GM23338 (cell line): ENCODE measurements around the gene ETV6. TPM values are rescaled to one million over a fixed set of nuclear protein-coding genes. Genes with fewer than 3 reads are reported as not detected.

Source experiments
- ATAC-seq: fragments of 200-7000 bp; cut with Tn5 transposase; 3 replicates; pipeline ENCODE4 v1.9.1; 2020
- DNase-seq: peaks from one replicate; pipeline ENCODE4 v3.0.0-alpha.2; 2015; ENCODE audit warnings: low spot score
- H2AFZ ChIP-seq: fragments of 200-600 bp; sonication (generic); 2 replicates; pipeline ENCODE4 v1.8.0; 2016; ENCODE audit warnings: antibody characterized with exemption, mild to moderate bottlenecking, moderate library complexity
- H3F3A ChIP-seq: fragments of 200-600 bp; sonication (generic); replicated peaks from 2 replicates; pipeline ENCODE4 v1.8.0; 2017; ENCODE audit warnings: antibody characterized with exemption, mixed run types, low read depth
- H3K27ac ChIP-seq: fragments of 200-600 bp; sonication (generic); 2 replicates; pipeline ENCODE4 v1.6.1; 2016; ENCODE audit warnings: low read depth
- H3K27me3 ChIP-seq: fragments of 200-600 bp; sonication (generic); 2 replicates; pipeline ENCODE4 v1.8.0; 2016; ENCODE audit warnings: mild to moderate bottlenecking, mixed run types, moderate library complexity; ENCODE audit not compliant: insufficient read depth
- H3K36me3 ChIP-seq: fragments of 200-600 bp; sonication (generic); 2 replicates; pipeline ENCODE4 v1.8.0; 2016; ENCODE audit warnings: mild to moderate bottlenecking; ENCODE audit not compliant: insufficient read depth
- H3K4me1 ChIP-seq: fragments of 200-600 bp; sonication (generic); 2 replicates; pipeline ENCODE4 v1.8.0; 2016; ENCODE audit warnings: mild to moderate bottlenecking, moderate library complexity; ENCODE audit not compliant: insufficient read depth
- H3K4me2 ChIP-seq: fragments of 200-600 bp; sonication (generic); 2 replicates; pipeline ENCODE4 v1.7.1; 2017; ENCODE audit warnings: mixed run types
- H3K4me3 ChIP-seq: fragments of 200-600 bp; sonication (generic); 2 replicates; pipeline ENCODE4 v1.6.1; 2016; ENCODE audit warnings: mixed run types
- H3K79me2 ChIP-seq: fragments of 200-600 bp; sonication (generic); replicated peaks from 2 replicates; pipeline ENCODE4 v1.8.0; 2017; ENCODE audit warnings: mild to moderate bottlenecking; ENCODE audit not compliant: insufficient read depth
- H3K9me2 ChIP-seq: fragments of 200-600 bp; sonication (generic); 2 replicates; pipeline ENCODE4 v1.8.0; 2017; ENCODE audit not compliant: insufficient read depth
- H4K20me1 ChIP-seq: fragments of 200-600 bp; sonication (generic); replicated peaks from 2 replicates; pipeline ENCODE4 v1.8.0; 2017; ENCODE audit warnings: mild to moderate bottlenecking; ENCODE audit not compliant: insufficient read depth
- H3K27ac Mint-ChIP-seq: 2 replicates; pipeline ENCODE4 v1.8.0; 2020; ENCODE audit warnings: inconsistent platforms, mild to moderate bottlenecking, moderate library complexity, mixed read lengths
- H3K27me3 Mint-ChIP-seq: 3 replicates; pipeline ENCODE4 v1.8.0; 2022; ENCODE audit warnings: low read depth, mild to moderate bottlenecking, moderate library complexity, mixed read lengths, inconsistent platforms; ENCODE audit not compliant: insufficient read depth, poor library complexity
- H3K36me3 Mint-ChIP-seq: 3 replicates; pipeline ENCODE4 v1.8.0; 2021; ENCODE audit warnings: low read depth, mild to moderate bottlenecking, inconsistent platforms, moderate library complexity, mixed read lengths
- H3K4me1 Mint-ChIP-seq: 3 replicates; pipeline ENCODE4 v1.8.0; 2020; ENCODE audit warnings: mild to moderate bottlenecking, inconsistent platforms, mixed read lengths
- H3K4me3 Mint-ChIP-seq: 3 replicates; pipeline ENCODE4 v1.8.0; 2021; ENCODE audit warnings: moderate library complexity, mild to moderate bottlenecking, inconsistent platforms, mixed read lengths
- H3K9me3 Mint-ChIP-seq: 3 replicates; pipeline ENCODE4 v1.8.0; 2020; ENCODE audit warnings: moderate library complexity, mild to moderate bottlenecking, inconsistent platforms, mixed read lengths
- NANOG ChIP-seq: IDR thresholded peaks from 2 replicates; pipeline ENCODE4 v1.6.1; 2016; ENCODE audit warnings: antibody characterized with exemption, borderline replicate concordance
- POLR2AphosphoS5 ChIP-seq: IDR thresholded peaks from 2 replicates; pipeline ENCODE4 v1.6.1; 2016; ENCODE audit warnings: antibody characterized with exemption, low read depth
- ZNF114 ChIP-seq: fragments of 250-450 bp; sonication (Bioruptor Pico); IDR thresholded peaks from 2 replicates; pipeline ENCODE4 v1.5.0; 2020; ENCODE audit warnings: mild to moderate bottlenecking, moderate library complexity
- ZNF331 ChIP-seq: fragments of 250-450 bp; sonication (Bioruptor Pico); IDR thresholded peaks from 2 replicates; pipeline ENCODE4 v1.5.0; 2020; ENCODE audit warnings: low read depth, mild to moderate bottlenecking, moderate library complexity
- polyA plus RNA-seq: library from polyadenylated mRNA; unstranded; fragments of >200 nt; fragmentation: Nextera tagmentation; extraction: Ambion mirVana; gene quantifications from 2 replicates; pipeline ENCODE4 v1.2.1, GENCODE V29; 2016
- total RNA-seq: library from RNA; depleted of rRNA; stranded (reverse); fragments of >200 nt; shearing (Covaris generic); gene quantifications from 2 replicates; pipeline ENCODE4 v1.2.3, GENCODE V29; 2014
- TF ChIP-seq, protein P1 (sequence below): fragments of 250-450 bp; sonication (Bioruptor Pico); IDR thresholded peaks from 2 replicates; pipeline ENCODE4 v1.5.0; 2020; ENCODE audit warnings: mild to moderate bottlenecking, moderate library complexity
- TF ChIP-seq, protein P2 (sequence below): IDR thresholded peaks from one replicate; pipeline ENCODE4 v1.6.1; 2018; ENCODE audit warnings: antibody characterized with exemption; ENCODE audit not compliant: unreplicated experiment

Gene ETV6
- total and polyA plus RNA-seq, 2 experiments from 2014 or later: 7.5 to 15.1 TPM

DNA sequence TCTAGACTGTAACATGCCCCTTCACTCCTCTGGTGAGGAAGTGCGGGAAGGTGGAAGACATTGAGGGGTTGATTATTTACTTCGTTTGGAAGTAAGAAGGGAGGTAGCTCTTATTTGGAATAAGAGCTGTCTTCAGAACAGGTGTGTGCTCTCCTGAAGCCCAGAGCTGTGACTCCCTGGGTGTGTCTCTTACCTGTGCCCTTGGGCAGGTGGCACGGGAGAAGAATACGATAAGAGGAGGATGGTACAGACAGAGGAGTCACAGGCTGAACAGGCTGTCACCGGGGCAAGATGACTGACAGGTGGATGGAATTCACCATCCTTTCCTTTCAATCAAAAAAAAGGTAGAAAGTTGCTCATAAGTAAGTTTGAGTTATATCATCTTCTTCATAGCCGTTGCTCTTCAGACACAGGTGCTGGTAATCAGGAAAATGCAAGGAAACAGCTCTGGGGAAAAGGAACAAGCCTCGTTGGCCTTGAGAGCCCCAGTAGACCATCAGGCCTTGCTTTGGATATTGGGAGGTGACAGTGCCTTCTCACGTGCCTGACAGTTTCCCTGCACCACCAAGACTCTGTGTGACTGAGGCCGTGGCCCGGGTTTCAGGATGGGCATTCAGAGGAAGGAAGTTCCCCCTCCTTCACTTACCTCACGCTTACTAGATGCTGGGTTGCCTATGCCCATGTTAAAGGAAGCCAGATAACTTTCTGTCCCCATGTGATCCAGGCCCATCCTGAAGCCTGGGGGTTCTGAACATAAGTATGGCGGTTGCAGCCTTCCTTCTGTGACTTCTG is 120.4 kb downstream of the ETV6 start:
- H3K4me1 ChIP-seq: peaks cover 19% of the 10 kb centered on the region
- H3K9me3 Mint-ChIP-seq: no peaks in the 10 kb centered on the region; the same call in 2 of the 3 replicates
- H3K4me2 ChIP-seq: no peak overlapping the region
- 0 out of 2 replicates have a peak, but pooled peaks cover 2% of the 10 kb centered on the region for H3K36me3 ChIP-seq
- H3K36me3 Mint-ChIP-seq: peaks cover 4% of the 10 kb centered on the region; the same call in 2 of the 3 replicates
- peaks cover 5% of the 10 kb centered on the region for H3K27me3 Mint-ChIP-seq
- H3F3A ChIP-seq: no peaks in the 10 kb centered on the region
- peaks cover 11% of the 10 kb centered on the region; the same call in 1 of the 2 replicates for H3K79me2 ChIP-seq
- 0 out of 2 replicates have a peak, but pooled peaks cover 3% of the 10 kb centered on the region for H4K20me1 ChIP-seq
- H3K4me3 ChIP-seq: no peak overlapping the region
- no peak overlapping the region for H2AFZ ChIP-seq
- ATAC-seq (no peak), DNase-seq (no peak)
- H3K9me2 ChIP-seq: 0 out of 2 replicates have a peak, but pooled peaks cover 6% of the 10 kb centered on the region
- H3K27me3 ChIP-seq: no peaks in the 10 kb centered on the region
- TF ChIP-seq POLR2AphosphoS5: no peak
- no peak for TF ChIP-seq ZNF114 (CRISPR knock-in tag)
- TF ChIP-seq, protein P1, sequence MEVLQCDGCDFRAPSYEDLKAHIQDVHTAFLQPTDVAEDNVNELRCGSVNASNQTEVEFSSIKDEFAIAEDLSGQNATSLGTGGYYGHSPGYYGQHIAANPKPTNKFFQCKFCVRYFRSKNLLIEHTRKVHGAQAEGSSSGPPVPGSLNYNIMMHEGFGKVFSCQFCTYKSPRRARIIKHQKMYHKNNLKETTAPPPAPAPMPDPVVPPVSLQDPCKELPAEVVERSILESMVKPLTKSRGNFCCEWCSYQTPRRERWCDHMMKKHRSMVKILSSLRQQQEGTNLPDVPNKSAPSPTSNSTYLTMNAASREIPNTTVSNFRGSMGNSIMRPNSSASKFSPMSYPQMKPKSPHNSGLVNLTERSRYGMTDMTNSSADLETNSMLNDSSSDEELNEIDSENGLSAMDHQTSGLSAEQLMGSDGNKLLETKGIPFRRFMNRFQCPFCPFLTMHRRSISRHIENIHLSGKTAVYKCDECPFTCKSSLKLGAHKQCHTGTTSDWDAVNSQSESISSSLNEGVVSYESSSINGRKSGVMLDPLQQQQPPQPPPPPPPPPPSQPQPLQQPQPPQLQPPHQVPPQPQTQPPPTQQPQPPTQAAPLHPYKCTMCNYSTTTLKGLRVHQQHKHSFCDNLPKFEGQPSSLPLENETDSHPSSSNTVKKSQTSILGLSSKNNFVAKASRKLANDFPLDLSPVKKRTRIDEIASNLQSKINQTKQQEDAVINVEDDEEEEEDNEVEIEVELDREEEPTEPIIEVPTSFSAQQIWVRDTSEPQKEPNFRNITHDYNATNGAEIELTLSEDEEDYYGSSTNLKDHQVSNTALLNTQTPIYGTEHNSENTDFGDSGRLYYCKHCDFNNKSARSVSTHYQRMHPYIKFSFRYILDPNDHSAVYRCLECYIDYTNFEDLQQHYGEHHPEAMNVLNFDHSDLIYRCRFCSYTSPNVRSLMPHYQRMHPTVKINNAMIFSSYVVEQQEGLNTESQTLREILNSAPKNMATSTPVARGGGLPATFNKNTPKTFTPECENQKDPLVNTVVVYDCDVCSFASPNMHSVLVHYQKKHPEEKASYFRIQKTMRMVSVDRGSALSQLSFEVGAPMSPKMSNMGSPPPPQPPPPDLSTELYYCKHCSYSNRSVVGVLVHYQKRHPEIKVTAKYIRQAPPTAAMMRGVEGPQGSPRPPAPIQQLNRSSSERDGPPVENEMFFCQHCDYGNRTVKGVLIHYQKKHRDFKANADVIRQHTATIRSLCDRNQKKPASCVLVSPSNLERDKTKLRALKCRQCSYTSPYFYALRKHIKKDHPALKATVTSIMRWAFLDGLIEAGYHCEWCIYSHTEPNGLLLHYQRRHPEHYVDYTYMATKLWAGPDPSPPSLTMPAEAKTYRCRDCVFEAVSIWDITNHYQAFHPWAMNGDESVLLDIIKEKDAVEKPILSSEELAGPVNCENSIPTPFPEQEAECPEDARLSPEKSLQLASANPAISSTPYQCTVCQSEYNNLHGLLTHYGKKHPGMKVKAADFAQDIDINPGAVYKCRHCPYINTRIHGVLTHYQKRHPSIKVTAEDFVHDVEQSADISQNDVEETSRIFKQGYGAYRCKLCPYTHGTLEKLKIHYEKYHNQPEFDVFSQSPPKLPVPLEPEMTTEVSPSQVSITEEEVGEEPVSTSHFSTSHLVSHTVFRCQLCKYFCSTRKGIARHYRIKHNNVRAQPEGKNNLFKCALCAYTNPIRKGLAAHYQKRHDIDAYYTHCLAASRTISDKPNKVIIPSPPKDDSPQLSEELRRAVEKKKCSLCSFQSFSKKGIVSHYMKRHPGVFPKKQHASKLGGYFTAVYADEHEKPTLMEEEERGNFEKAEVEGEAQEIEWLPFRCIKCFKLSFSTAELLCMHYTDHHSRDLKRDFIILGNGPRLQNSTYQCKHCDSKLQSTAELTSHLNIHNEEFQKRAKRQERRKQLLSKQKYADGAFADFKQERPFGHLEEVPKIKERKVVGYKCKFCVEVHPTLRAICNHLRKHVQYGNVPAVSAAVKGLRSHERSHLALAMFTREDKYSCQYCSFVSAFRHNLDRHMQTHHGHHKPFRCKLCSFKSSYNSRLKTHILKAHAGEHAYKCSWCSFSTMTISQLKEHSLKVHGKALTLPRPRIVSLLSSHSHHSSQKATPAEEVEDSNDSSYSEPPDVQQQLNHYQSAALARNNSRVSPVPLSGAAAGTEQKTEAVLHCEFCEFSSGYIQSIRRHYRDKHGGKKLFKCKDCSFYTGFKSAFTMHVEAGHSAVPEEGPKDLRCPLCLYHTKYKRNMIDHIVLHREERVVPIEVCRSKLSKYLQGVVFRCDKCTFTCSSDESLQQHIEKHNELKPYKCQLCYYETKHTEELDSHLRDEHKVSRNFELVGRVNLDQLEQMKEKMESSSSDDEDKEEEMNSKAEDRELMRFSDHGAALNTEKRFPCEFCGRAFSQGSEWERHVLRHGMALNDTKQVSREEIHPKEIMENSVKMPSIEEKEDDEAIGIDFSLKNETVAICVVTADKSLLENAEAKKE (CRISPR knock-in tag): no peak
- no peak for TF ChIP-seq NANOG
- TF ChIP-seq, protein P2, sequence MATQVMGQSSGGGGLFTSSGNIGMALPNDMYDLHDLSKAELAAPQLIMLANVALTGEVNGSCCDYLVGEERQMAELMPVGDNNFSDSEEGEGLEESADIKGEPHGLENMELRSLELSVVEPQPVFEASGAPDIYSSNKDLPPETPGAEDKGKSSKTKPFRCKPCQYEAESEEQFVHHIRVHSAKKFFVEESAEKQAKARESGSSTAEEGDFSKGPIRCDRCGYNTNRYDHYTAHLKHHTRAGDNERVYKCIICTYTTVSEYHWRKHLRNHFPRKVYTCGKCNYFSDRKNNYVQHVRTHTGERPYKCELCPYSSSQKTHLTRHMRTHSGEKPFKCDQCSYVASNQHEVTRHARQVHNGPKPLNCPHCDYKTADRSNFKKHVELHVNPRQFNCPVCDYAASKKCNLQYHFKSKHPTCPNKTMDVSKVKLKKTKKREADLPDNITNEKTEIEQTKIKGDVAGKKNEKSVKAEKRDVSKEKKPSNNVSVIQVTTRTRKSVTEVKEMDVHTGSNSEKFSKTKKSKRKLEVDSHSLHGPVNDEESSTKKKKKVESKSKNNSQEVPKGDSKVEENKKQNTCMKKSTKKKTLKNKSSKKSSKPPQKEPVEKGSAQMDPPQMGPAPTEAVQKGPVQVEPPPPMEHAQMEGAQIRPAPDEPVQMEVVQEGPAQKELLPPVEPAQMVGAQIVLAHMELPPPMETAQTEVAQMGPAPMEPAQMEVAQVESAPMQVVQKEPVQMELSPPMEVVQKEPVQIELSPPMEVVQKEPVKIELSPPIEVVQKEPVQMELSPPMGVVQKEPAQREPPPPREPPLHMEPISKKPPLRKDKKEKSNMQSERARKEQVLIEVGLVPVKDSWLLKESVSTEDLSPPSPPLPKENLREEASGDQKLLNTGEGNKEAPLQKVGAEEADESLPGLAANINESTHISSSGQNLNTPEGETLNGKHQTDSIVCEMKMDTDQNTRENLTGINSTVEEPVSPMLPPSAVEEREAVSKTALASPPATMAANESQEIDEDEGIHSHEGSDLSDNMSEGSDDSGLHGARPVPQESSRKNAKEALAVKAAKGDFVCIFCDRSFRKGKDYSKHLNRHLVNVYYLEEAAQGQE: no peak
- TF ChIP-seq ZNF331: no peak
- H3K4me3 Mint-ChIP-seq: no peak overlapping the region
- H3K4me1 Mint-ChIP-seq: peaks cover 34% of the 10 kb centered on the region
- no peak overlapping the region for H3K27ac ChIP-seq
- peak overlapping the region; percentile 64; the same call in 1 of the 2 replicates for H3K27ac Mint-ChIP-seq
